LNCaP clone FGC (cell line): ENCODE data around the gene DNAH9.

ENCODE experiments used
- DNase-seq: peaks from one replicate; pipeline ENCODE4 v3.0.0-alpha.2; 2011; ENCODE audit warnings: low read depth
- H3K4me3 ChIP-seq: 2 replicates; pipeline ENCODE4 v1.5.1; 2011; ENCODE audit warnings: mild to moderate bottlenecking, low read depth, low read length, control low read depth
- CTCF ChIP-seq: IDR thresholded peaks from 2 replicates; pipeline ENCODE4 v1.5.1; 2012; ENCODE audit warnings: mild to moderate bottlenecking; ENCODE audit not compliant: control insufficient read depth, insufficient read depth; ENCODE audit errors: extremely low read depth

The DNAH9 gene

GRCh38 chr17:11899537-11899942 lies 301.3 kb downstream of the DNAH9 start:
- no peak for DNase-seq
- no peak for TF ChIP-seq CTCF
- no peak overlapping the region for H3K4me3 ChIP-seq

GRCh38 chr17:11900041-11900476 lies 301.8 kb downstream of the DNAH9 start:
- TF ChIP-seq CTCF: no peak
- DNase-seq: no peak
- no peak overlapping the region for H3K4me3 ChIP-seq

GRCh38 chr17:11900655-11901054 lies 302.4 kb downstream of the DNAH9 start:
- H3K4me3 ChIP-seq: no peak overlapping the region
- TF ChIP-seq CTCF: no peak
- DNase-seq: no peak

GRCh38 chr17:11901931-11902330 lies 303.7 kb downstream of the DNAH9 start:
- DNase-seq: no peak
- H3K4me3 ChIP-seq: no peak overlapping the region
- no peak for TF ChIP-seq CTCF

GRCh38 chr17:11908711-11909146 lies 310.5 kb downstream of the DNAH9 start:
- no peak for DNase-seq
- no peak for TF ChIP-seq CTCF
- H3K4me3 ChIP-seq: no peak overlapping the region

GRCh38 chr17:11909348-11909747 lies 311.1 kb downstream of the DNAH9 start:
- DNase-seq: no peak
- TF ChIP-seq CTCF: peak; percentile 34
- H3K4me3 ChIP-seq: no peak overlapping the region

- no peak for DNase-seq
These were observed 317.8 kb downstream of the DNAH9 start for GRCh38 chr17:11916091-11916490.

More at GRCh38 chr17:11916091-11916490, 317.8 kb downstream of the DNAH9 start:
- H3K4me3 ChIP-seq: no peak overlapping the region
- no peak for TF ChIP-seq CTCF
